Spinal cord (tissue), 10 donors: ENCODE data around the gene IL33. TPM values are rescaled to one million over a fixed set of nuclear protein-coding genes. Genes with fewer than 3 reads are reported as not detected.

Source experiments
- DNase-seq, 6 donors: peaks; one replicate each; pipeline versions ENCODE4 v3.0.0 to v3.0.0-alpha.2; 2013 to 2015; ENCODE audit warnings: low spot score in 6 of 6, low read depth in 4 of 6
- H3K27ac ChIP-seq: one replicate; pipeline ENCODE4 v1.5.1; 2013; ENCODE audit warnings: low read depth, low read length, control low read depth
- H3K27me3 ChIP-seq: one replicate; pipeline ENCODE4 v1.6.1; 2013; ENCODE audit warnings: low read length; ENCODE audit not compliant: control insufficient read depth, insufficient read depth
- H3K36me3 ChIP-seq: one replicate; pipeline ENCODE4 v1.6.1; 2013; ENCODE audit warnings: low read length; ENCODE audit not compliant: control insufficient read depth, insufficient read depth
- H3K4me1 ChIP-seq: one replicate; pipeline ENCODE4 v1.6.1; 2013; ENCODE audit warnings: low read length; ENCODE audit not compliant: control insufficient read depth, insufficient read depth
- H3K4me3 ChIP-seq: one replicate; pipeline ENCODE4 v1.5.1; 2013; ENCODE audit warnings: low read depth, low read length, control low read depth
- H3K9me3 ChIP-seq: one replicate; pipeline ENCODE4 v1.6.1; 2013; ENCODE audit warnings: low read length; ENCODE audit not compliant: control insufficient read depth, insufficient read depth
- WGBS: methylation state at CpG from one replicate; pipeline ENCODE4 v1.1.5; 2013; ENCODE audit warnings: missing lambda C conversion rate; ENCODE audit not compliant: insufficient coverage; 5-methylcytosine and 5-hydroxymethylcytosine counted together
- polyA plus RNA-seq, 2 donors: library from polyadenylated mRNA; unstranded; fragments of 120-200 nt; gene quantifications; one replicate each; pipeline ENCODE4 v1.2.1, GENCODE V29; 2013; ENCODE audit not compliant: insufficient read length in 2 of 2
- total RNA-seq, 2 donors: library from RNA; depleted of rRNA in 1 of 2; stranded (reverse); fragments of 120-200 nt in 1 of 2; fragments of >200 nt in 1 of 2; gene quantifications; one replicate each; pipeline versions ENCODE4 v1.2.3 to v1.2.4, GENCODE V29; 2013 to 2014
- donor health status: healthy.

IL33 gene
- total and polyA plus RNA-seq, 4 donors: 15.2 to 34.7 (median 19.7) TPM

DNA sequence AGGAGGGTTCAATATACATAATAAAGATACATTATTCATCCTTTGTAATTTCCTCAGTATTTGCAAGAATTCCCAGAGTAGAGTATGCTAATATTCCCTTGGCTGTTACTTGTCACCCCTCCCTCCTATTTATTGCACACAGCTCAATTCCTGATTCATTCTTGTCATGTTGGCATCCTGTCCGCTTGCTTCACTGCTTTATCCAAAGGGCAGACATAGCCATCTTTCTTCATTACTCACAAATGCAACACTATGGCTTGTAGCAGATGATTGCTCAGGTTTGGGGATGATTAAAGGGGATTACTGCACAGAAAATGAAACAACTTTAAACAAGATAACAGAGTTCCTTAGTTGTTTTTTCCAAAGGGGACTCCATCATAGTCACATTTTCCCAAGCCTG, 1.2 kb upstream of the IL33 start:
- peak in 2 of 6 donors; percentile 9 to 39 for DNase-seq
- Histone ChIP-seq H3K27me3 (no peaks in the 10 kb centered on the region), H3K4me1 (no peaks in the 10 kb centered on the region), H3K4me3 (no peak overlapping the region), H3K36me3 (no peaks in the 10 kb centered on the region), H3K27ac (no peak overlapping the region), H3K9me3 (peaks cover 4% of the 10 kb centered on the region)
- WGBS: no CpG with 5 or more reads among the region's 1 CpG

DNA sequence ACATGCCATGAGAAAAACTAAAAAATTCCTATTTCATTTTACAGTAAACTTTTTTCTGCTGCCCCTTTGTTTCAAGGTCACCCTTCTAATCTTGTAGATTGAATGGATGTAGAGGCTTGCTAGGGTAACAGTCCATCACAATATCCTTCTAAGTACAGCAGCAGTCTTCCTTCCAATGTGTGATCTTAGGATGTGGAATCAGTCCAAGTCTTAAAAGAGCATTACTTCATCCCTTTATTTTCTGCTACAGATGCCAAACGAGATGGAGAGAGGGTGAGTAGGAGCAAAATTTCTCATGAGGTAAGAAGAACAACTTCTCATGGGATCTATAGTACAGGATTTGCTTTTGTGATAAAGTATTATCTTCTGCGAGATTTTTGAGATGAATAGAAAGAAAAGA, 704 bp upstream of the IL33 start:
- no peaks in the 10 kb centered on the region for H3K36me3 ChIP-seq
- H3K4me1 ChIP-seq: no peaks in the 10 kb centered on the region
- H3K27ac ChIP-seq: no peak overlapping the region
- H3K4me3 ChIP-seq: no peak overlapping the region
- DNase-seq: peak in 2 of 6 donors; percentile 56
- H3K27me3 ChIP-seq: no peaks in the 10 kb centered on the region
- peaks cover 4% of the 10 kb centered on the region for H3K9me3 ChIP-seq
- 33% methylated on average over 2 of the region's 2 CpGs for WGBS

DNA sequence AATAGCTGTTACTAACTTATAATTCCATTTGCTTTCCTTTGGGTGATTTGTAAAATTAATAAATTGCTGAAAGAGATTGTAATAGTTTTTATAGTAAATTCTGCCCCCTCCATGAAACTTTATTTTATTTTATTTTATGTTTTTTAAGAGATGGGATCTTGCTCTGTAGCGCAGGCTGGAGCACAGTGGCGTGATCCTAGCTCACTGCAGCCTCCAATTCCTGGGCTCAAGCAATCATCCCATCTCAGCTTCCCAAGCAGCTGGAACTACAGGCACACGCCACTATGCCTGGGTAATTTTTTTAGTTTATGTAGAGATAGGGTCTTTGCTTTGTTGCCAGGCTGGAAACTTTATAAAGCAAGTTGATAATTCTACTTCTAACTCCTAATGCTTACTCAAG, 395 bp downstream of the IL33 start:
- DNase-seq: peak in 1 of 6 donors; percentile 3
- no peaks in the 10 kb centered on the region for H3K27me3 ChIP-seq
- no peaks in the 10 kb centered on the region for H3K4me1 ChIP-seq
- no peaks in the 10 kb centered on the region for H3K36me3 ChIP-seq
- H3K9me3 ChIP-seq: no peaks in the 10 kb centered on the region
- peak overlapping the region; percentile 17 for H3K4me3 ChIP-seq
- WGBS: no CpG with 5 or more reads among the region's 3 CpGs
- no peak overlapping the region for H3K27ac ChIP-seq

DNA sequence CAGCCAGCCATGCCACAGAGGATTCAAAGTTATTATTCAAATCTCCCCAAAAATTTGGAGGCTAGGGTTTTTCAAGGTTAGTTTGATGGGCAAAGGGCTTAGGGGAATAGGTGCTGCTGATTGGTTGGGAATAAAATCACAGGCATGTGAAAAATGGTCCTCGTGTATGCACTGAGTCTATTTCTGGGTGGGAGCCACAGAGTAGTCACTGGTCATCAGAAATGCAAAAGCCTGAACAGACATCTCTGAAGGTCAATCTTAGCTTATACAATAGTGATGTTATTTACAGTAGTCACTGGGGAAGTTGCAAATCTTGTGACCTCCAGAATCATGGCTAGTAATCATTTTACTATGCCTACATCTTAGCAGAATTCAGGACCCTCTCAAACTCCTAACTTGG, 1.3 kb downstream of the IL33 start:
- WGBS: 80% methylated on average over 1 of the region's 1 CpG
- H3K36me3 ChIP-seq: no peaks in the 10 kb centered on the region
- H3K4me3 ChIP-seq: no peak overlapping the region
- no peaks in the 10 kb centered on the region for H3K9me3 ChIP-seq
- H3K4me1 ChIP-seq: no peaks in the 10 kb centered on the region
- H3K27me3 ChIP-seq: no peaks in the 10 kb centered on the region
- H3K27ac ChIP-seq: no peak overlapping the region
- DNase-seq: no peak

DNA sequence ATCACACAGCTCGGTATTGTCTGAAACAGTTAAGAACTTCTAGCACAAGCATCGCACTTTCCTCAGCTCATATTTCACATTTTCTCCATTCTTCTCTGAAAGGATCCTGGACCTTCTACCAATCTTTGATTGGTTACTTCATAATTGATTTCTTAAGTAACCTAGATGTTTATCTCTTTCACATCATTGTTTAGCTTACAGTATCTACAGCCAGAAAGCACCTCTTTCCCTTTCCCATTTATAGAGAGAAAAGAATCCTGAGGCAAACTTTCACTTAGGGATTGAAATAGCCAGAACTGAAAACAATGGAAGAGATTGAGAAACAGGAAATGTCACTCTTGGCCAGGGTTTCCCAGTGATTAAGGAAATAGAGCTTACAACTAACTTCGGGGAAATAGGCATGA, 2.5 kb downstream of the IL33 start:
- Histone ChIP-seq H3K4me3 (no peak overlapping the region), H3K4me1 (no peaks in the 10 kb centered on the region), H3K36me3 (no peaks in the 10 kb centered on the region), H3K9me3 (no peaks in the 10 kb centered on the region), H3K27me3 (no peaks in the 10 kb centered on the region), H3K27ac (peak overlapping the region; percentile 42)
- DNase-seq: peak in 1 of 6 donors; percentile 44
- WGBS: 50% methylated on average over 1 of the region's 3 CpGs

DNA sequence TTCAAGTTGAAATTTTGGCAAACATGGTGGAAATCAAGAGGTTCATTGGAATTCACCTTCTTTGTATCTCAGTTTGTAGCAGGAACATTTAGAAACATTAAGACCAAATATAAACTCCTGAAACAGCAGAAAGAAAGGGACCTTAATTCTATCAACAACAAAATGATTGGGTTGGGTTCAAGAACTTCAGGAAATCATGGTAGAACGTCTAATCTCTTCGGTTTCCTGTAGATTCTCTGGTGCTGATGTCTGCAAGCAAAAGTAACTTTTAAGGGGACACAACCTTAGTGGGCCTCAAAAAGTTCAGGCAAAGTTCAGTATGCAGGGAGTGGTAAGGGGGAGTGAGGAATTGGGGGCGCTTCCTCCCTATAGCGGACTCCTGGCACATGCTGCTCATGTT, 3.4 kb downstream of the IL33 start:
- H3K36me3 ChIP-seq: no peaks in the 10 kb centered on the region
- no peak overlapping the region for H3K27ac ChIP-seq
- no peak for DNase-seq
- H3K4me3 ChIP-seq: no peak overlapping the region
- 75% methylated on average over 2 of the region's 4 CpGs for WGBS
- no peaks in the 10 kb centered on the region for H3K9me3 ChIP-seq
- H3K27me3 ChIP-seq: no peaks in the 10 kb centered on the region
- H3K4me1 ChIP-seq: no peaks in the 10 kb centered on the region

DNA sequence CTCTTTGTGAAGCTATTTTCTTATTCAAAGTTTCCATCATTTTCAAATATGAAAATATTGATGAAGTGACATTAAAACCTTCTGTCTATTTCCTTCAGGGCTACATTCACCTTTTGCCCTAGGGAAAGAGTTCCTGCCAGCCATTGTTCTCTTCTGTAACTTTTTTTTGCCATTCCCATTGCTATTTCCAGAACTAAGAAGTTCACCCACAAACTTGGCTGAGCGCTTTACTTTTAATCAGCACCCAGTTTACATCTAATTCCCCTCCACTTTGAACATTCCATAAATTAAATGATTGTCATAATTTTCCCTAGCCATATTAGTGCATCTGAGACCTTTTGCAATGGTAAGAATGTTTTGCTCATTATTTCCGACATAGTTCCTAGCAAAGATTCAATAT, 4.4 kb downstream of the IL33 start:
- Histone ChIP-seq H3K4me1 (no peaks in the 10 kb centered on the region), H3K27ac (no peak overlapping the region), H3K36me3 (no peaks in the 10 kb centered on the region), H3K4me3 (no peak overlapping the region), H3K9me3 (no peaks in the 10 kb centered on the region), H3K27me3 (no peaks in the 10 kb centered on the region)
- DNase-seq: no peak
- WGBS: no CpG with 5 or more reads among the region's 2 CpGs

DNA sequence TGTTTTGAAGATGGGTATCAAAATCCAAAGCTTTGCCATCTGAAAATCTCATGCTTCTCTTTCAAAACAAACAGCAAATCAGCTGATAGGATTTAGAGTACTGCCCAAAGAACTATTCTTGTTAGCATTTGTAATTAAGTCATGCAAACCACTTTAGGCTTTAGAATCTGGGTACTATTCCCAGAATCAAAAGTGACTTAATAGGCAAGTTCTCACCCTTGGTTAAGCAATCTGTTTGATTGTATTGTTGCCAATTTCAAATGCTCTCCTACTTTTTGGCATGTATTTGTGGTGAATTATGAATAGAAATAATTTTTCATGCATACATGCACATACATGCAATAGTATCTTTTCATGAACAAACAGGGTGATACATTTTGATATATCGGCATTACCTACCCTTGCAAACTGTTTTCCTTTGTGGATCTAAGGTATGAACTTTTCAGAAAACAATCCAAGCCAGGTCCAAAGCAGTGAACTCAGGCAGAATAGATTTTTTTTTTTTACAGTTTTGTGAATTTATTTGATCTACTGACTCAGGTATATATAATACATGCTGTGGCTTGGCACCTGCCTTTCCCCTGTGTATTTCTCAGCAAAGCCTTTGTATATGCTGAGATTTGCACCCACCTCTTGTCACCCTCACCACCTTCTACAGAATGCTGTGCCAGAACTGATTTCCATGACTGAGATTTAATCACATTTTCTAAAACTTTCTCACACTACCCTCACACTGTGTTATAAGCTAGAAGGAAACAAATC, 9.0 kb downstream of the IL33 start:
- H3K36me3 ChIP-seq: no peaks in the 10 kb centered on the region
- DNase-seq: peak in 1 of 6 donors; percentile 83

DNA sequence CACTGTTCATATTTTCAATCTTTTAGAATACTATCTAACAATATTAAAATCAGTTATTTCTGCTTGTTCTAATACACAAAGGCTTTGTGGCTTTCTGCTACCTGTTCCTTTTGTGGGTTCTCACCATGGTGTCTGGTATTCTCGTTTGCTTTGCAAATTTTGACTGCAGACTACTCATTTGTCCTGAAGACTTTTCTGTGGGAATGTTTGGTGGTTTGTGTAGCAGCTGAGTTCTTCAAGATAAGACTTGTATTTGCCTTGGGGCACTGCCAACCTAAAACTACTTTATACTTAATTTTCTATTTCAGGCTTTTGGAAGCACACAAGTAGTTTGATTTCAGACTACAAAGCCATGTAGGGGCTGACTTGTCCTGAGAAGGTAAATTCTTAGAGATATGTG, 11.1 kb downstream of the IL33 start:
- Histone ChIP-seq H3K4me1 (no peaks in the 10 kb centered on the region), H3K27me3 (no peaks in the 10 kb centered on the region), H3K9me3 (no peaks in the 10 kb centered on the region), H3K36me3 (no peaks in the 10 kb centered on the region), H3K27ac (no peak overlapping the region), H3K4me3 (no peak overlapping the region)
- no CpG with 5 or more reads among the region's 1 CpG for WGBS
- no peak for DNase-seq

More for the DNA sequence above, 9.0 kb downstream of the IL33 start:
- no peaks in the 10 kb centered on the region for H3K27me3 ChIP-seq
- H3K27ac ChIP-seq: no peak overlapping the region
- no peaks in the 10 kb centered on the region for H3K4me1 ChIP-seq
- H3K9me3 ChIP-seq: no peaks in the 10 kb centered on the region
- WGBS: no CpG with 5 or more reads among the region's 1 CpG
- no peak overlapping the region for H3K4me3 ChIP-seq

DNA sequence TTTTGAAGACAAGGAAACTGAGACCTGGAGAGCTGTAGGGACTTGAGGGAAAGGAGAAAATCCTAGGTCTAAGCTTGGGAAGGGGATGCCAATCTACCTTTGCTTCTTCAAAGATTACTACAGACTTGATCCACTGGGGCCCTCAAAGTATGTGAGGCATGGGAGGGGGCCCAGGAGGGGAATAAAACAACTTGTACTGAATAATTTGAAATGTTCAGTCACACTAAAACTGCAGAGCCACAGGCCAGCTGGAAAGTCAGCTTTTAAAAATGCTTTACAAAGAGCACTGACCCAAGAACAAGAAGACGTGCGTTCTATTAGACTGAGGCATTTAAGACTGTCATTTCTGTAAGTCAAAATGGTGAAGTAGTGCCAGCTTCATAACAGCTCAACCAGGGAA, 13.6 kb downstream of the IL33 start:
- H3K36me3 ChIP-seq: no peaks in the 10 kb centered on the region
- no peak overlapping the region for H3K27ac ChIP-seq
- no peaks in the 10 kb centered on the region for H3K9me3 ChIP-seq
- DNase-seq: no peak
- H3K4me3 ChIP-seq: no peak overlapping the region
- H3K4me1 ChIP-seq: no peaks in the 10 kb centered on the region
- no peaks in the 10 kb centered on the region for H3K27me3 ChIP-seq
- no CpG with 5 or more reads among the region's 2 CpGs for WGBS
